GM12878 (cell line): ENCODE results near the gene S100P. TPM values are rescaled to one million over a fixed set of nuclear protein-coding genes. Genes with fewer than 3 reads are reported as not detected.

ENCODE experiments used
- ATAC-seq: fragments of 200-7000 bp; cut with Tn5 transposase; 3 replicates; pipeline ENCODE4 v1.9.1; 2020; ENCODE audit warnings: mild to moderate bottlenecking, moderate library complexity
- BruUV-seq: library from RNA; stranded (reverse); fragments of 400-500 nt; replicated peaks from 2 replicates; lab custom pipeline; 2021; lab: Mats Ljungman, UMichigan
- CTCF ChIA-PET: fragments of 300-600 bp; sonication (Branson Sonifier 250); formaldehyde crosslinking; extraction: SDS; loops from one replicate; lab custom pipeline; 2021; ENCODE audit warnings: inconsistent platforms; lab: Yijun Ruan, JAX
- POLR2A ChIA-PET: fragments of 350-600 bp; formaldehyde crosslinking; extraction: SDS; loops from one replicate; lab custom pipeline; 2021; ENCODE audit warnings: inconsistent platforms; lab: Charles Lee
- RAD21 ChIA-PET: fragments of 300-600 bp; sonication (Branson Sonifier 250); formaldehyde crosslinking; loops from one replicate; lab custom pipeline; 2023; ENCODE audit warnings: antibody characterized with exemption; ENCODE audit not compliant: unreplicated experiment; lab: Charles Lee
- SMC1A ChIA-PET: fragments of 300-600 bp; sonication (Branson Sonifier 250); formaldehyde crosslinking; loops from one replicate; lab custom pipeline; 2023; ENCODE audit not compliant: unreplicated experiment, uncharacterized antibody; lab: Charles Lee
- DNase-seq: peaks from one replicate; pipeline ENCODE4 v3.0.0-alpha.2; 2011; ENCODE audit warnings: low read depth, low spot score
- FAIRE-seq: peaks from 3 replicates; lab custom pipeline; 2011; peaks lifted over from hg19 to GRCh38; lab: Jason Lieb, UNC
- H2AFZ ChIP-seq: 2 replicates; pipeline ENCODE4 v1.6.0; 2011; ENCODE audit warnings: low read depth, low read length, control low read depth; ENCODE audit not compliant: control insufficient read depth
- H3K27ac ChIP-seq: 2 replicates; pipeline ENCODE4 v1.5.1; 2011; ENCODE audit warnings: control low read depth; ENCODE audit not compliant: control insufficient read depth, insufficient read depth
- H3K27me3 ChIP-seq, 2 experiments: replicated peaks in 1 of 2; 2 replicates each; pipeline versions ENCODE4 v1.6.0 to v1.6.1; 2011; ENCODE audit warnings: low read length in 1 of 2; ENCODE audit not compliant: control insufficient read depth in 2 of 2, insufficient read depth in 2 of 2
- H3K36me3 ChIP-seq, 2 experiments: 2 replicates each; pipeline ENCODE4 v1.5.1; 2011; ENCODE audit warnings: low read length in 1 of 2; ENCODE audit not compliant: control insufficient read depth in 2 of 2, insufficient read depth in 2 of 2
- H3K4me1 ChIP-seq: 2 replicates; pipeline ENCODE4 v1.6.1; 2011; ENCODE audit warnings: mild to moderate bottlenecking, low read length, moderate library complexity, mixed read lengths; ENCODE audit not compliant: control insufficient read depth, insufficient read depth
- H3K4me2 ChIP-seq: 2 replicates; pipeline ENCODE4 v1.6.0; 2011; ENCODE audit warnings: control low read depth; ENCODE audit not compliant: control insufficient read depth, insufficient read depth
- H3K4me3 ChIP-seq: fragments of 200-600 bp; sonication (generic); 2 replicates; pipeline ENCODE4 v1.5.1; 2016
- H3K79me2 ChIP-seq: 2 replicates; pipeline ENCODE4 v1.6.0; 2011; ENCODE audit warnings: low read length; ENCODE audit not compliant: control insufficient read depth, insufficient read depth
- H3K9ac ChIP-seq: 2 replicates; pipeline ENCODE4 v1.8.0; 2011; ENCODE audit warnings: low read length, control low read depth, mixed read lengths; ENCODE audit not compliant: control insufficient read depth, insufficient read depth
- H3K9me3 ChIP-seq: replicated peaks from 3 replicates; pipeline ENCODE4 v1.5.1; 2011; ENCODE audit warnings: mild to moderate bottlenecking, low read length; ENCODE audit not compliant: control insufficient read depth, insufficient read depth
- H4K20me1 ChIP-seq: 2 replicates; pipeline ENCODE4 v1.6.0; 2011; ENCODE audit not compliant: control insufficient read depth, insufficient read depth
- CEBPB ChIP-seq, 2 experiments: fragments of 150-350 bp in 1 of 2; IDR thresholded peaks; 2 replicates each; pipeline ENCODE4 v1.6.1; 2012 to 2014; ENCODE audit warnings: low read depth in 2 of 2, low read length in 2 of 2, borderline replicate concordance in 1 of 2, inconsistent platforms in 1 of 2
- EGR1 ChIP-seq, 2 experiments: IDR thresholded peaks; 1 replicate in 1 of 2; 2 replicates in 1 of 2; pipeline ENCODE4 v1.6.1; 2011 to 2012; ENCODE audit warnings: low read depth in 2 of 2, low read length in 2 of 2, borderline replicate concordance in 1 of 2, mild to moderate bottlenecking in 1 of 2, moderate library complexity in 1 of 2
- LARP7 ChIP-seq: fragments of 450-650 bp; IDR thresholded peaks from 2 replicates; pipeline ENCODE4 v1.6.1; 2017; ENCODE audit warnings: mild to moderate bottlenecking
- NRF1 ChIP-seq: conservative IDR thresholded peaks from 2 replicates; pipeline ENCODE4 v1.6.1; 2011; ENCODE audit warnings: mild to moderate bottlenecking, low read depth, low read length, improper control_type of control experiment
- POU2F2 ChIP-seq: IDR thresholded peaks from 3 replicates; pipeline ENCODE4 v1.6.1; 2011; ENCODE audit warnings: low read depth, mild to moderate bottlenecking, low read length, borderline replicate concordance
- SMAD5 ChIP-seq: IDR thresholded peaks from 2 replicates; pipeline ENCODE4 v1.6.1; 2016; ENCODE audit warnings: antibody characterized with exemption, low read depth
- SMC3 ChIP-seq: IDR thresholded peaks from 2 replicates; pipeline ENCODE4 v1.6.1; 2011; ENCODE audit warnings: low read length, improper control_type of control experiment, borderline replicate concordance
- STAT1 ChIP-seq: fragments of 450-650 bp; conservative IDR thresholded peaks from 2 replicates; pipeline ENCODE4 v1.6.1; 2014; ENCODE audit warnings: antibody characterized with exemption, mild to moderate bottlenecking
- ZNF207 ChIP-seq: fragments of 450-650 bp; IDR thresholded peaks from 2 replicates; pipeline ENCODE4 v1.6.1; 2014; ENCODE audit warnings: antibody characterized with exemption, mild to moderate bottlenecking, borderline replicate concordance
- WGBS: methylation state at CpG from one replicate; pipeline ENCODE4 v1.1.6; 2016; ENCODE audit warnings: low lambda C conversion rate; ENCODE audit not compliant: insufficient replicate concordance, insufficient coverage; ENCODE audit errors: missing lambda C conversion rate; 5-methylcytosine and 5-hydroxymethylcytosine counted together
- in situ Hi-C: fragments of 300-500 bp; cut with MboI; formaldehyde crosslinking; loops from 9 replicates; pipeline ENCODE4 v1.14.3; 2018; ENCODE audit warnings: mixed read lengths
- intact Hi-C: fragments of 100-400 bp; cut with micrococcal nuclease; formaldehyde crosslinking; loops from one replicate; pipeline ENCODE4 v1.14.2; 2022; ENCODE audit not compliant: unreplicated experiment
- polyA plus RNA-seq, 11 experiments: library from polyadenylated mRNA; depleted of rRNA in 4 of 11; unstranded in 6 of 11; stranded (reverse) in 5 of 11; fragments of >200 nt; fragmentation: Nextera tagmentation in 4 of 11; fragmentation: Illumina TruSeq in 1 of 11; extraction: Ambion mirVana in 4 of 11; extraction: Trizol in 1 of 11; gene quantifications; 1 replicate in 1 of 11; 2 replicates in 10 of 11; pipeline versions ENCODE4 v1.2.1 to v1.2.3, GENCODE V29; 2011 to 2016; ENCODE audit warnings: inconsistent platforms in 2 of 11, missing spikeins in 2 of 11, low read depth in 1 of 11
- total RNA-seq, 4 experiments: library from RNA; depleted of rRNA in 3 of 4; stranded (reverse); fragments of >200 nt in 3 of 4; fragmentation: Illumina TruSeq in 1 of 4; extraction: Trizol in 1 of 4; gene quantifications; 2 replicates each; pipeline versions ENCODE4 v1.2.1 to v1.2.3, GENCODE V29; 2013 to 2021
- TF ChIP-seq, protein P1 (sequence below): IDR thresholded peaks from 2 replicates; pipeline ENCODE4 v1.6.1; 2011; ENCODE audit warnings: mild to moderate bottlenecking, low read depth, low read length, moderate library complexity; ENCODE audit not compliant: insufficient replicate concordance
- TF ChIP-seq, protein P2 (sequence below): fragments of 450-650 bp; conservative IDR thresholded peaks from 2 replicates; pipeline ENCODE4 v1.6.1; 2017; ENCODE audit warnings: mild to moderate bottlenecking, moderate library complexity
- TF ChIP-seq, protein P3 (sequence below): fragments of 450-650 bp; IDR thresholded peaks from 2 replicates; pipeline ENCODE4 v1.6.1; 2014; ENCODE audit warnings: mild to moderate bottlenecking
- TF ChIP-seq, protein P4 (sequence below): fragments of 450-650 bp; IDR thresholded peaks from 2 replicates; pipeline ENCODE4 v1.6.1; 2017; ENCODE audit warnings: mild to moderate bottlenecking

The S100P gene
- total and polyA plus RNA-seq, 10 of the 15 experiments (the other 5 are each of a cell fraction or from before 2014, with no cell fraction given) = 0.90 TPM; not detected in 9

DNA sequence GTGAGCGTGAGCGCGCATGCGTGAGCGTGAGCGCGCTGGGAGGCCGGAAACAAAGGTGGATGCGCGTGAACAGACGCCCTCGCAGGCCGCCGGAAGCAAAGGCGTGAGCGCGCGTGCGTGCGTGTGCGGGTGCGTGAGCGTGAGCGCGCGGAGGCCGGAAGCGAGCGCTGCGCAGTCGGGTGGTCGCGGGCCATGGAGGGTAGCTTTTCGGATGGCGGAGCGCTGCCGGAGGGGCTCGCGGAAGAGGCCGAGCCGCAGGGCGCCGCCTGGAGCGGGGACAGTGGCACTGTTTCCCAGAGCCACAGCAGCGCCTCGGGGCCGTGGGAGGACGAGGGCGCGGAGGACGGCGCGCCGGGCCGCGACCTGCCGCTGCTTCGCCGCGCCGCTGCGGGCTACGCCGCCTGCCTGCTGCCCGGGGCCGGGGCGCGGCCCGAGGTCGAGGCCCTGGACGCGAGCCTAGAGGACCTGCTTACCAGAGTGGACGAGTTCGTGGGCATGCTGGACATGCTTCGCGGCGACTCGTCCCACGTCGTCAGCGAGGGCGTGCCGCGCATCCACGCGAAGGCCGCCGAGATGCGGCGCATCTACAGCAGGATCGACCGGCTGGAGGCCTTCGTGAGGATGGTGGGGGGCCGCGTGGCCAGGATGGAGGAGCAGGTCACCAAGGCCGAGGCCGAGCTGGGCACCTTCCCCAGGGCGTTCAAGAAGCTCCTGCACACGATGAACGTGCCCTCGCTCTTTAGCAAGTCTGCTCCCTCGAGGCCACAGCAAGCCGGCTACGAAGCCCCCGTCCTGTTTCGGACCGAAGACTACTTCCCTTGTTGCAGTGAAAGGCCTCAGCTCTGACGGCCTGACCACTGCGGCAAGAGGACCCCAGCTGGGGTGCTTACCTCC, 22.6 kb downstream of the S100P start, which contains the start of gene BLOC1S4:
Gene BLOC1S4, plus strand, starts transcription at position 157 of the 894 bp plus-strand sequence. Its CDS starts 36 bp downstream, at position 193.
- Histone ChIP-seq H3K4me1 (peaks cover 7% of the 10 kb centered on the region), H3K4me2 (peak within 1 kb of the TSS; percentile 66), H4K20me1 (peaks cover 3% of the 10 kb centered on the region; the same call in 1 of the 2 replicates), H3K36me3 (no peaks in the 10 kb centered on the region), H3K79me2 (peaks cover 18% of the 10 kb centered on the region), H3K27ac (peak within 1 kb of the TSS; percentile 81), H3K27me3 (no peaks in the 10 kb centered on the region), H3K9ac (peak within 1 kb of the TSS; percentile 90), H2AFZ (peak within 1 kb of the TSS; percentile 81), H3K4me3 (peak within 1 kb of the TSS; percentile 92), H3K9me3 (no peaks in the 10 kb centered on the region; the same call in 2 of the 3 replicates)
- ChIA-PET POLR2A (interaction anchor here (0.5 to 2.1 kb wide), 10 partner anchors 41 to 352 kb away, joined by 3 to 9 read pairs (median 3); partner anchors contain the start of gene GRPEL1), SMC1A (interaction anchor here (0.7 to 6.2 kb wide), 13 partner anchors 9 to 190 kb away, joined by 3 to 153 read pairs (median 4); a partner anchor contains a TSS), CTCF (interaction anchor here (0.8 to 9.8 kb wide), 11 partner anchors 41 to 357 kb away, joined by 3 to 277 read pairs (median 8); partner anchors contain the start of gene GRPEL1), RAD21 (interaction anchor here (0.6 to 7.4 kb wide), 13 partner anchors 10 to 352 kb away, joined by 3 to 155 read pairs (median 4); partner anchors contain the start of genes GRPEL1 and TBC1D14)
- DNase-seq = peak; percentile 86
- in situ Hi-C loops (no loop called here), intact Hi-C loops (loop anchor here (1.0 to 5.0 kb wide), 4 partner anchors 41 to 271 kb away; partner anchors contain the start of gene KIAA0232)
- FAIRE-seq = peak; percentile 70
- peak; percentile 81 for ATAC-seq
- WGBS = 1% methylated on average over 99 of the region's 109 CpGs
- TSS peak; percentile 83 for BruUV-seq
- TF ChIP-seq ZNF207 = no peak; the same call in 1 of the 2 replicates
- 0 out of 2 replicates have a peak, but pooled peaks have one; percentile 24 for TF ChIP-seq STAT1
- 0 out of 2 replicates have a peak, but pooled peaks have one; percentile 27 for TF ChIP-seq SMAD5
- peak; percentile 71; the same call in 2 of the 3 replicates for TF ChIP-seq POU2F2
- TF ChIP-seq NRF1 = peak; percentile 98
- TF ChIP-seq, protein P1, sequence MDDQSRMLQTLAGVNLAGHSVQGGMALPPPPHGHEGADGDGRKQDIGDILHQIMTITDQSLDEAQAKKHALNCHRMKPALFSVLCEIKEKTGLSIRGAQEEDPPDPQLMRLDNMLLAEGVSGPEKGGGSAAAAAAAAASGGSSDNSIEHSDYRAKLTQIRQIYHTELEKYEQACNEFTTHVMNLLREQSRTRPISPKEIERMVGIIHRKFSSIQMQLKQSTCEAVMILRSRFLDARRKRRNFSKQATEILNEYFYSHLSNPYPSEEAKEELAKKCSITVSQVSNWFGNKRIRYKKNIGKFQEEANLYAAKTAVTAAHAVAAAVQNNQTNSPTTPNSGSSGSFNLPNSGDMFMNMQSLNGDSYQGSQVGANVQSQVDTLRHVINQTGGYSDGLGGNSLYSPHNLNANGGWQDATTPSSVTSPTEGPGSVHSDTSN = no peak
- TF ChIP-seq LARP7 = peak; percentile 99
- TF ChIP-seq, protein P2, sequence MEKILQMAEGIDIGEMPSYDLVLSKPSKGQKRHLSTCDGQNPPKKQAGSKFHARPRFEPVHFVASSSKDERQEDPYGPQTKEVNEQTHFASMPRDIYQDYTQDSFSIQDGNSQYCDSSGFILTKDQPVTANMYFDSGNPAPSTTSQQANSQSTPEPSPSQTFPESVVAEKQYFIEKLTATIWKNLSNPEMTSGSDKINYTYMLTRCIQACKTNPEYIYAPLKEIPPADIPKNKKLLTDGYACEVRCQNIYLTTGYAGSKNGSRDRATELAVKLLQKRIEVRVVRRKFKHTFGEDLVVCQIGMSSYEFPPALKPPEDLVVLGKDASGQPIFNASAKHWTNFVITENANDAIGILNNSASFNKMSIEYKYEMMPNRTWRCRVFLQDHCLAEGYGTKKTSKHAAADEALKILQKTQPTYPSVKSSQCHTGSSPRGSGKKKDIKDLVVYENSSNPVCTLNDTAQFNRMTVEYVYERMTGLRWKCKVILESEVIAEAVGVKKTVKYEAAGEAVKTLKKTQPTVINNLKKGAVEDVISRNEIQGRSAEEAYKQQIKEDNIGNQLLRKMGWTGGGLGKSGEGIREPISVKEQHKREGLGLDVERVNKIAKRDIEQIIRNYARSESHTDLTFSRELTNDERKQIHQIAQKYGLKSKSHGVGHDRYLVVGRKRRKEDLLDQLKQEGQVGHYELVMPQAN = peak; percentile 87
- TF ChIP-seq, protein P3, sequence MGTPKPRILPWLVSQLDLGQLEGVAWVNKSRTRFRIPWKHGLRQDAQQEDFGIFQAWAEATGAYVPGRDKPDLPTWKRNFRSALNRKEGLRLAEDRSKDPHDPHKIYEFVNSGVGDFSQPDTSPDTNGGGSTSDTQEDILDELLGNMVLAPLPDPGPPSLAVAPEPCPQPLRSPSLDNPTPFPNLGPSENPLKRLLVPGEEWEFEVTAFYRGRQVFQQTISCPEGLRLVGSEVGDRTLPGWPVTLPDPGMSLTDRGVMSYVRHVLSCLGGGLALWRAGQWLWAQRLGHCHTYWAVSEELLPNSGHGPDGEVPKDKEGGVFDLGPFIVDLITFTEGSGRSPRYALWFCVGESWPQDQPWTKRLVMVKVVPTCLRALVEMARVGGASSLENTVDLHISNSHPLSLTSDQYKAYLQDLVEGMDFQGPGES = no peak
- no peak for TF ChIP-seq SMC3
- TF ChIP-seq EGR1 (IDR thresholded peaks at IDR 0.05; ENCODE audit: borderline replicate concordance in 1 of 2, low read depth in 2 of 2, low read length in 2 of 2) = peak; percentile 62 to 84; a peak in 2 of 3 replicates
- TF ChIP-seq, protein P4, sequence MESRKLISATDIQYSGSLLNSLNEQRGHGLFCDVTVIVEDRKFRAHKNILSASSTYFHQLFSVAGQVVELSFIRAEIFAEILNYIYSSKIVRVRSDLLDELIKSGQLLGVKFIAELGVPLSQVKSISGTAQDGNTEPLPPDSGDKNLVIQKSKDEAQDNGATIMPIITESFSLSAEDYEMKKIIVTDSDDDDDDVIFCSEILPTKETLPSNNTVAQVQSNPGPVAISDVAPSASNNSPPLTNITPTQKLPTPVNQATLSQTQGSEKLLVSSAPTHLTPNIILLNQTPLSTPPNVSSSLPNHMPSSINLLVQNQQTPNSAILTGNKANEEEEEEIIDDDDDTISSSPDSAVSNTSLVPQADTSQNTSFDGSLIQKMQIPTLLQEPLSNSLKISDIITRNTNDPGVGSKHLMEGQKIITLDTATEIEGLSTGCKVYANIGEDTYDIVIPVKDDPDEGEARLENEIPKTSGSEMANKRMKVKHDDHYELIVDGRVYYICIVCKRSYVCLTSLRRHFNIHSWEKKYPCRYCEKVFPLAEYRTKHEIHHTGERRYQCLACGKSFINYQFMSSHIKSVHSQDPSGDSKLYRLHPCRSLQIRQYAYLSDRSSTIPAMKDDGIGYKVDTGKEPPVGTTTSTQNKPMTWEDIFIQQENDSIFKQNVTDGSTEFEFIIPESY = no peak
- TF ChIP-seq CEBPB (IDR thresholded peaks at IDR 0.05; ENCODE audit: borderline replicate concordance in 1 of 2, low read depth in 2 of 2, low read length in 2 of 2) = no peak
